Neural cell (in vitro differentiated cells): ENCODE results near the gene OTUB2.

Source experiments
- CTCF ChIP-seq: fragments of 450-650 bp; IDR thresholded peaks from 2 replicates; pipeline ENCODE4 v1.5.1; 2014; ENCODE audit warnings: antibody characterized with exemption, mild to moderate bottlenecking, moderate library complexity; ENCODE audit not compliant: poor library complexity, severe bottlenecking
- EP300 ChIP-seq: fragments of 450-650 bp; conservative IDR thresholded peaks from 2 replicates; pipeline ENCODE4 v1.6.1; 2014; ENCODE audit warnings: antibody characterized with exemption, mild to moderate bottlenecking, moderate library complexity; ENCODE audit not compliant: poor library complexity, severe bottlenecking
- EZH2 ChIP-seq: fragments of 200-600, 300-800 bp; shearing (Covaris generic), sonication (generic); IDR thresholded peaks from 2 replicates; pipeline ENCODE4 v1.6.1; 2014; ENCODE audit warnings: antibody characterized with exemption, low read length, borderline replicate concordance, mild to moderate bottlenecking; ENCODE audit not compliant: insufficient read depth, poor library complexity, severe bottlenecking
- MXI1 ChIP-seq: fragments of 450-650 bp; conservative IDR thresholded peaks from 2 replicates; pipeline ENCODE4 v1.6.1; 2014; ENCODE audit warnings: antibody characterized with exemption, mild to moderate bottlenecking; ENCODE audit not compliant: poor library complexity, severe bottlenecking
- POLR2AphosphoS5 ChIP-seq: IDR thresholded peaks from 2 replicates; pipeline ENCODE4 v1.6.1; 2012
- RAD21 ChIP-seq: fragments of 450-650 bp; conservative IDR thresholded peaks from 2 replicates; pipeline ENCODE4 v1.6.1; 2014; ENCODE audit warnings: antibody characterized with exemption, mild to moderate bottlenecking, moderate library complexity
- REST ChIP-seq: IDR thresholded peaks from 2 replicates; pipeline ENCODE4 v1.6.1; 2012; ENCODE audit warnings: borderline replicate concordance
- SMC3 ChIP-seq: fragments of 450-650 bp; conservative IDR thresholded peaks from 2 replicates; pipeline ENCODE4 v1.6.1; 2014; ENCODE audit warnings: antibody characterized with exemption, mild to moderate bottlenecking, moderate library complexity; ENCODE audit not compliant: poor library complexity
- TAF1 ChIP-seq: IDR thresholded peaks from 2 replicates; pipeline ENCODE4 v1.6.1; 2012; ENCODE audit warnings: low read depth

- no peak for TF ChIP-seq CTCF
- TF ChIP-seq POLR2AphosphoS5, result no peak
- no peak for TF ChIP-seq RAD21
- TF ChIP-seq MXI1, result no peak
- TF ChIP-seq REST, result no peak
- no peak for TF ChIP-seq EZH2
- no peak for TF ChIP-seq SMC3
- TF ChIP-seq TAF1, result no peak
- no peak for TF ChIP-seq EP300
Measured at GRCh38 chr14:93997082-93997481, 29.1 kb upstream of the OTUB2 start, which contains the start of gene CCDC197.
